ENCODE results near the gene HS1BP3.

The HS1BP3 gene

GRCh38 chr2:20623241-20623640 lies 27.7 kb downstream of the HS1BP3 start:
- DNase-seq (ENCODE audit: low spot score), result no peak
- TF ChIP-seq CTCF (IDR thresholded peaks at IDR 0.05; ENCODE audit: extremely low read depth, missing control alignments), result no peak

GRCh38 chr2:20622731-20623130 lies 28.2 kb downstream of the HS1BP3 start:
- no peak for DNase-seq (ENCODE audit: low spot score)
- TF ChIP-seq CTCF (IDR thresholded peaks at IDR 0.05; ENCODE audit: extremely low read depth, missing control alignments), result no peak

GRCh38 chr2:20622296-20622686 lies 28.6 kb downstream of the HS1BP3 start:
- DNase-seq (ENCODE audit: low spot score), result no peak
- no peak for TF ChIP-seq CTCF (IDR thresholded peaks at IDR 0.05; ENCODE audit: extremely low read depth, missing control alignments)

GRCh38 chr2:20621366-20622295 lies 29.3 kb downstream of the HS1BP3 start:
- no peak for DNase-seq (ENCODE audit: low spot score)
- no peak for TF ChIP-seq CTCF (IDR thresholded peaks at IDR 0.05; ENCODE audit: extremely low read depth, missing control alignments)

- no peak for DNase-seq (ENCODE audit: low spot score)
- TF ChIP-seq CTCF (IDR thresholded peaks at IDR 0.05; ENCODE audit: extremely low read depth, missing control alignments), result no peak
These were observed 30.1 kb downstream of the HS1BP3 start for GRCh38 chr2:20620696-20621365.

GRCh38 chr2:20620271-20620681 lies 30.6 kb downstream of the HS1BP3 start:
- DNase-seq (ENCODE audit: low spot score), result no peak
- no peak for TF ChIP-seq CTCF (IDR thresholded peaks at IDR 0.05; ENCODE audit: extremely low read depth, missing control alignments)

- no peak for DNase-seq (ENCODE audit: low spot score)
- no peak for TF ChIP-seq CTCF (IDR thresholded peaks at IDR 0.05; ENCODE audit: extremely low read depth, missing control alignments)
These were observed 31.3 kb downstream of the HS1BP3 start for GRCh38 chr2:20619624-20620024.
